GM12892 (cell line): ENCODE measurements around the gene FGGY.

Experiments
- POLR2A ChIP-seq: IDR thresholded peaks from 2 replicates; pipeline ENCODE4 v1.6.1; 2011; ENCODE audit warnings: low read depth, low read length, control low read depth
- POLR2AphosphoS5 ChIP-seq: IDR thresholded peaks from 2 replicates; pipeline ENCODE4 v1.6.1; 2011; ENCODE audit warnings: low read depth, low read length, control low read depth

DNA sequence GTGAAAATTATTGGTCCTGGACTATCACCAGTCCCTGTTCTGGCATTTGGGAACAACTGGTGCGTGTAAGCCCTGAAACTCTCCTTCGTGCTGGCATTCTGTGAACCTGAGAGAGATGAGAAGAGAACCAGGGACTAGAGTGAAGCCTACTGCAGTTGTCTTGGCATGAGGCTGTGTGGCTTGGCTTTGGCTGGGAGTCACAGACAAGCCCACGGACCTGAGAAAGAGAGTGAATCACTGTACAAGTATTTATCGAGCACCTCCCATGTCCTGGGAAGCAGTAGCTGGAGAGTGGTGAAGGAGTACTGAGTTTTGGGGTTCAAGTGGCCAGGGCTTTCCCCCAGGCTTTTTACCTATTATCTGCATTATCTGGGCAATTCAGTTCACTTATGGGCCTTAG, 63.3 kb downstream of the FGGY start:
- TF ChIP-seq POLR2A (no peak), POLR2AphosphoS5 (no peak)
